Stimulated activated CD4-positive, alpha-beta T cell treated with anti-CD3 and anti-CD28 coated beads, TNF-alpha, amount 100 ng/mL, for 48 hours (primary cell): ENCODE data around the gene KIAA0930.
"Not testable (repeated sequence)": the region's sequence is repeated elsewhere in the genome, so short reads cannot be mapped to it uniquely, and the experiment has no call there.

Source experiments
- DNase-seq, 3 donors: peaks; one replicate each; pipeline ENCODE4 v3.0.0-alpha.2; 2020; ENCODE audit warnings: low read depth in 3 of 3

The KIAA0930 gene

GRCh38 chr22:45200860-45201511 is 39.7 kb downstream of the KIAA0930 start:
- no peak for DNase-seq

- DNase-seq: no peak
Measured at GRCh38 chr22:45200230-45200629, 40.5 kb downstream of the KIAA0930 start.

- no peak for DNase-seq
Measured at GRCh38 chr22:45199723-45200122, 41.0 kb downstream of the KIAA0930 start.

- no peak for DNase-seq
Measured at GRCh38 chr22:45198463-45198795, 42.3 kb downstream of the KIAA0930 start.

GRCh38 chr22:45197606-45198462 is 42.9 kb downstream of the KIAA0930 start:
- DNase-seq: no peak

- DNase-seq: no peak
Measured at GRCh38 chr22:45196926-45197605, 43.6 kb downstream of the KIAA0930 start.

- DNase-seq: no peak
Measured at GRCh38 chr22:45196308-45196707, 44.4 kb downstream of the KIAA0930 start.

- no peak for DNase-seq
Measured at GRCh38 chr22:45195616-45196015, 45.1 kb downstream of the KIAA0930 start.

- DNase-seq: no peak
Measured at GRCh38 chr22:45194686-45195085, 46.0 kb downstream of the KIAA0930 start.

- DNase-seq: no peak
Measured at GRCh38 chr22:45192701-45193187, 48.0 kb downstream of the KIAA0930 start.

GRCh38 chr22:45191746-45192145 is 48.9 kb downstream of the KIAA0930 start:
- DNase-seq: not testable (repeated sequence)

GRCh38 chr22:45190202-45190872 is 50.4 kb downstream of the KIAA0930 start:
- no peak for DNase-seq

- no peak for DNase-seq
Measured at GRCh38 chr22:45188779-45189178, 51.9 kb downstream of the KIAA0930 start.

- no peak for DNase-seq
Measured at GRCh38 chr22:45187891-45188290, 52.8 kb downstream of the KIAA0930 start.

GRCh38 chr22:45185718-45186514 is 54.8 kb downstream of the KIAA0930 start:
- no peak for DNase-seq

GRCh38 chr22:45183974-45184373 is 56.7 kb downstream of the KIAA0930 start:
- DNase-seq: no peak

GRCh38 chr22:45181766-45182165 is 58.9 kb downstream of the KIAA0930 start:
- no peak for DNase-seq

- no peak for DNase-seq
Measured at GRCh38 chr22:45181240-45181639, 59.5 kb downstream of the KIAA0930 start.

GRCh38 chr22:45180146-45180679 is 60.5 kb downstream of the KIAA0930 start:
- DNase-seq: no peak

GRCh38 chr22:45179276-45180049 is 61.2 kb downstream of the KIAA0930 start:
- DNase-seq: no peak
